K562 (cell line): ENCODE measurements around the gene PREX1. TPM values are rescaled to one million over a fixed set of nuclear protein-coding genes. Genes with fewer than 3 reads are reported as not detected.

Source experiments
- ATAC-seq: fragments of 200-7000 bp; cut with Tn5 transposase; 3 replicates; pipeline ENCODE4 v1.9.1; 2020; ENCODE audit warnings: moderate library complexity
- BruUV-seq: library from RNA; stranded (reverse); fragments of 400-500 nt; replicated peaks from 2 replicates; lab custom pipeline; 2021; lab: Mats Ljungman, UMichigan
- CTCF ChIA-PET: fragments of 300-600 bp; formaldehyde crosslinking; extraction: SDS; loops from one replicate; lab custom pipeline; 2021; ENCODE audit warnings: low intra/inter-chr PET ratio; lab: Yijun Ruan, JAX
- POLR2A ChIA-PET: fragments of 300-600, 350-650 bp; sonication (Branson Sonifier 250); formaldehyde crosslinking; extraction: SDS; loops from one replicate; lab custom pipeline; 2021; ENCODE audit warnings: antibody characterized with exemption, inconsistent platforms; lab: Yijun Ruan, JAX
- DNase-seq, 4 experiments: peaks; one replicate each; pipeline versions ENCODE4 v3.0.0 to v3.0.0-alpha.2; 2011 to 2018; ENCODE audit warnings: low spot score in 3 of 4, mixed read lengths in 3 of 4; ENCODE audit errors: extremely low read depth in 1 of 4
- FAIRE-seq: peaks from 2 replicates; lab custom pipeline; 2011; peaks lifted over from hg19 to GRCh38; lab: Jason Lieb, UNC
- H2AFZ ChIP-seq: 2 replicates; pipeline ENCODE4 v1.6.0; 2011; ENCODE audit warnings: low read depth, low read length, control low read depth, inconsistent platforms
- H3K27ac ChIP-seq: fragments of 200-600 bp; 3 replicates; pipeline ENCODE4 v1.8.0; 2011; ENCODE audit warnings: low read depth, mild to moderate bottlenecking, control low read depth, inconsistent platforms, low read length, moderate library complexity, mixed read lengths; ENCODE audit errors: extremely low read depth
- H3K27me3 ChIP-seq, 2 experiments: fragments of 300-600 bp in 1 of 2; 2 replicates in 1 of 2; 3 replicates in 1 of 2; pipeline versions ENCODE4 v1.6.0 to v1.8.0; 2011; ENCODE audit warnings: inconsistent platforms in 2 of 2, low read length in 2 of 2, mild to moderate bottlenecking in 1 of 2, mixed read lengths in 1 of 2, moderate library complexity in 1 of 2; ENCODE audit not compliant: control insufficient read depth in 2 of 2, insufficient read depth in 2 of 2
- H3K36me3 ChIP-seq: fragments of 300-600 bp; 3 replicates; pipeline ENCODE4 v1.8.0; 2011; ENCODE audit warnings: mild to moderate bottlenecking, low read length, inconsistent platforms; ENCODE audit not compliant: control insufficient read depth, insufficient read depth
- H3K4me1 ChIP-seq, 2 experiments: fragments of 200-600 bp in 1 of 2; replicated peaks in 1 of 2; 2 replicates in 1 of 2; 3 replicates in 1 of 2; pipeline versions ENCODE4 v1.5.1 to v1.8.0; 2011; ENCODE audit warnings: inconsistent platforms in 2 of 2, low read length in 2 of 2, mild to moderate bottlenecking in 1 of 2, mixed read lengths in 1 of 2, moderate library complexity in 1 of 2; ENCODE audit not compliant: control insufficient read depth in 2 of 2, insufficient read depth in 2 of 2
- H3K4me2 ChIP-seq: 2 replicates; pipeline ENCODE4 v1.6.1; 2011; ENCODE audit warnings: low read length, control low read depth, inconsistent platforms, mixed read lengths; ENCODE audit not compliant: insufficient read depth
- H3K4me3 ChIP-seq: fragments of 200-600 bp; sonication (generic), shearing (Covaris generic); 2 replicates; pipeline ENCODE4 v1.5.1; 2016; ENCODE audit warnings: control low read depth, inconsistent platforms
- H3K79me2 ChIP-seq: fragments of 200-600 bp; 3 replicates; pipeline ENCODE4 v1.8.0; 2011; ENCODE audit warnings: low read length, inconsistent platforms; ENCODE audit not compliant: control insufficient read depth, insufficient read depth
- H3K9ac ChIP-seq, 2 experiments: 2 replicates each; pipeline versions ENCODE4 v1.6.0 to v1.6.1; 2011; ENCODE audit warnings: low read depth in 2 of 2, low read length in 2 of 2, control low read depth in 1 of 2, inconsistent platforms in 1 of 2, mild to moderate bottlenecking in 1 of 2, mixed read lengths in 1 of 2; ENCODE audit not compliant: insufficient read depth in 1 of 2
- H3K9me1 ChIP-seq: one replicate; pipeline ENCODE4 v1.6.0; 2011; ENCODE audit warnings: inconsistent platforms, mild to moderate bottlenecking, low read length, moderate library complexity; ENCODE audit not compliant: control insufficient read depth, insufficient read depth
- H3K9me3 ChIP-seq: replicated peaks from 2 replicates; pipeline ENCODE4 v1.5.1; 2011; ENCODE audit warnings: low read depth, low read length, inconsistent platforms; ENCODE audit not compliant: control insufficient read depth, insufficient read depth
- H4K20me1 ChIP-seq: replicated peaks from 2 replicates; pipeline ENCODE4 v1.6.1; 2011; ENCODE audit warnings: low read length, inconsistent platforms, mixed read lengths; ENCODE audit not compliant: control insufficient read depth, insufficient read depth
- ATF7 ChIP-seq: fragments of 450-650 bp; IDR thresholded peaks from 2 replicates; pipeline ENCODE4 v1.7.1; 2014; ENCODE audit warnings: mild to moderate bottlenecking, moderate library complexity
- FOXK2 ChIP-seq, 2 experiments: fragments of 450-650 bp; IDR thresholded peaks in 1 of 2; conservative IDR thresholded peaks in 1 of 2; 2 replicates each; pipeline ENCODE4 v1.6.1; 2016; ENCODE audit warnings: low read depth in 2 of 2, mild to moderate bottlenecking in 1 of 2
- HDAC3 ChIP-seq: fragments of 450-650 bp; IDR thresholded peaks from 2 replicates; pipeline ENCODE4 v1.6.1; 2018; ENCODE audit warnings: borderline replicate concordance, mild to moderate bottlenecking, moderate library complexity; ENCODE audit not compliant: partially characterized antibody
- ILF3 ChIP-seq: fragments of 450-650 bp; IDR thresholded peaks from 2 replicates; pipeline ENCODE4 v1.6.1; 2018; ENCODE audit warnings: antibody characterized with exemption, mild to moderate bottlenecking, moderate library complexity, borderline replicate concordance
- MEF2A ChIP-seq: IDR thresholded peaks from 2 replicates; pipeline ENCODE4 v1.6.1; 2011; ENCODE audit warnings: low read depth, mild to moderate bottlenecking, low read length, moderate library complexity; ENCODE audit not compliant: control insufficient read depth
- SAFB ChIP-seq: fragments of 200-400 bp; formaldehyde crosslinking; IDR thresholded peaks from 2 replicates; pipeline ENCODE4 v1.6.1; 2017; ENCODE audit warnings: low read depth, low read length, borderline replicate concordance
- ZKSCAN8 ChIP-seq: fragments of 200-800 bp; sonication (Bioruptor generic); IDR thresholded peaks from 2 replicates; pipeline ENCODE4 v1.6.1; 2016; ENCODE audit warnings: missing genetic modification characterization, missing compliant biosample characterization
- ZNF324 ChIP-seq: fragments of 250-450 bp; sonication (Bioruptor Pico); IDR thresholded peaks from 2 replicates; pipeline ENCODE4 v1.4.0; 2020; ENCODE audit warnings: mild to moderate bottlenecking
- ZNF589 ChIP-seq: fragments of 200-800 bp; sonication (Bioruptor generic); IDR thresholded peaks from 2 replicates; pipeline ENCODE4 v1.6.1; 2016; ENCODE audit warnings: low read depth, missing genetic modification characterization, missing compliant biosample characterization
- WGBS: fragments of 100-300 bp; shearing (Covaris generic); methylation state at CpG from one replicate; pipeline ENCODE4 v1.1.6; 2016; ENCODE audit warnings: low coverage, mixed read lengths; ENCODE audit not compliant: insufficient coverage; ENCODE audit errors: missing lambda C conversion rate; 5-methylcytosine and 5-hydroxymethylcytosine counted together
- in situ Hi-C: fragments of 300-500 bp; cut with MboI; formaldehyde crosslinking; loops from 4 replicates; pipeline ENCODE4 v1.15.0; 2018; ENCODE audit warnings: inconsistent platforms, mixed read lengths
- intact Hi-C: fragments of 100-400 bp; cut with micrococcal nuclease; formaldehyde crosslinking; loops from 2 replicates; pipeline ENCODE4 v1.14.2; 2022
- polyA plus RNA-seq, 8 experiments: library from polyadenylated mRNA; depleted of rRNA in 4 of 8; stranded (reverse) in 5 of 8; unstranded in 3 of 8; fragments of >200 nt; fragmentation: Nextera tagmentation in 2 of 8; fragmentation: Illumina TruSeq in 1 of 8; extraction: Ambion mirVana in 2 of 8; extraction: Trizol in 1 of 8; gene quantifications; 2 replicates each; pipeline versions ENCODE4 v1.2.1 to v1.2.3, GENCODE V29; 2011 to 2014; ENCODE audit warnings: inconsistent platforms in 1 of 8, missing spikeins in 1 of 8
- total RNA-seq, 7 experiments: library from RNA; depleted of rRNA in 6 of 7; stranded (reverse); fragments of >200 nt in 6 of 7; fragmentation: Illumina TruSeq in 2 of 7; extraction: Trizol in 2 of 7; gene quantifications; 2 replicates each; pipeline versions ENCODE4 v1.2.1 to v1.2.3, GENCODE V29; 2011 to 2021; ENCODE audit warnings: low replicate concordance in 1 of 7
- TF ChIP-seq, protein P1 (sequence below), 2 experiments: IDR thresholded peaks; 2 replicates each; pipeline ENCODE4 v1.6.1; 2012; ENCODE audit warnings: improper control_type of control experiment in 2 of 2, low read depth in 2 of 2, low read length in 2 of 2, borderline replicate concordance in 1 of 2

PREX1 gene
- total and polyA plus RNA-seq, 9 of the 15 experiments (the other 6 are each of a cell fraction or from before 2014, with no cell fraction given), result 0.37 to 10.4 (median 4.8) TPM

DNA sequence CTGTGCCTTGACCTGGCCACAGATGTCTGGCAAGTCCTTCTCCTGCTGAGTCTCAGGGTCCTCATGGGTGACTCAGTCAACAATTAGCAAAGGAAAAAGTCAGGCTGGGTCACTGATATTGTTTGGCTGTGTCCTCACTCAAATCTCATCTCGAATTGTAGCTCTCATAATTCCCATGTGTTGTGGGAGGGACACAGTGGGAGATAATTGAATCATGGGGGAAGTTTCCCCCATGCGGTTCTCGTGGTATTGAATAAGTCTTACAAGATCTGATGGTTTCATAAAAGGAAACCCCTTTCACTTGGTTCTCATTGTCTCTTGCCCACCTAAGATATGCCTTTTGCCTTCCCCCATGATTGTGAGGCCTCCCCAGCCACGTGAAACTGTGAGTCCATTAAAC is 45.7 kb downstream of the PREX1 start:
- peaks cover 0 to 7% of the 10 kb centered on the region in 2 experiments; a peak in 1 of 5 replicates for H3K27me3 ChIP-seq
- no peaks in the 10 kb centered on the region for H3K36me3 ChIP-seq
- no peaks in the 10 kb centered on the region; the same call in 1 of the 2 replicates for H4K20me1 ChIP-seq
- no peak overlapping the region for H3K9ac ChIP-seq
- 17% methylated on average over 4 of the region's 4 CpGs for WGBS
- no peak for TF ChIP-seq SAFB
- no peak for TF ChIP-seq ZNF324 (CRISPR knock-in tag)
- TF ChIP-seq ZKSCAN8 (CRISPR knock-in tag), result no peak
- TF ChIP-seq ZNF589 (CRISPR knock-in tag), result no peak
- no peak for TF ChIP-seq HDAC3
- no peak for TF ChIP-seq ATF7
- TF ChIP-seq, protein P1, sequence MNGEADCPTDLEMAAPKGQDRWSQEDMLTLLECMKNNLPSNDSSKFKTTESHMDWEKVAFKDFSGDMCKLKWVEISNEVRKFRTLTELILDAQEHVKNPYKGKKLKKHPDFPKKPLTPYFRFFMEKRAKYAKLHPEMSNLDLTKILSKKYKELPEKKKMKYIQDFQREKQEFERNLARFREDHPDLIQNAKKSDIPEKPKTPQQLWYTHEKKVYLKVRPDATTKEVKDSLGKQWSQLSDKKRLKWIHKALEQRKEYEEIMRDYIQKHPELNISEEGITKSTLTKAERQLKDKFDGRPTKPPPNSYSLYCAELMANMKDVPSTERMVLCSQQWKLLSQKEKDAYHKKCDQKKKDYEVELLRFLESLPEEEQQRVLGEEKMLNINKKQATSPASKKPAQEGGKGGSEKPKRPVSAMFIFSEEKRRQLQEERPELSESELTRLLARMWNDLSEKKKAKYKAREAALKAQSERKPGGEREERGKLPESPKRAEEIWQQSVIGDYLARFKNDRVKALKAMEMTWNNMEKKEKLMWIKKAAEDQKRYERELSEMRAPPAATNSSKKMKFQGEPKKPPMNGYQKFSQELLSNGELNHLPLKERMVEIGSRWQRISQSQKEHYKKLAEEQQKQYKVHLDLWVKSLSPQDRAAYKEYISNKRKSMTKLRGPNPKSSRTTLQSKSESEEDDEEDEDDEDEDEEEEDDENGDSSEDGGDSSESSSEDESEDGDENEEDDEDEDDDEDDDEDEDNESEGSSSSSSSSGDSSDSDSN (IDR thresholded peaks at IDR 0.05; ENCODE audit: borderline replicate concordance in 1 of 2, low read depth in 2 of 2, low read length in 2 of 2), result no peak
- no peak for TF ChIP-seq MEF2A
- no peak for TF ChIP-seq ILF3
- TF ChIP-seq FOXK2 (conservative IDR thresholded peaks at IDR 0.05 in 1 of 2, IDR thresholded peaks at IDR 0.05 in 1 of 2; ENCODE audit: low read depth in 2 of 2), result no peak
- FAIRE-seq, result no peak
- no peaks in the 10 kb centered on the region for H3K9me3 ChIP-seq
- in situ Hi-C loops, result no loop called here
- peaks cover 0 to 3% of the 10 kb centered on the region in 2 experiments; a peak in 2 of 5 replicates for H3K4me1 ChIP-seq
- H3K27ac ChIP-seq, result no peak overlapping the region
- intact Hi-C loops, result no loop called here
- no peaks in the 10 kb centered on the region for H3K79me2 ChIP-seq
- CTCF ChIA-PET, result no interaction called here
- H3K9me1 ChIP-seq, result no peaks in the 10 kb centered on the region
- no peak overlapping the region for H3K4me2 ChIP-seq
- no peak for ATAC-seq
- H2AFZ ChIP-seq, result no peak overlapping the region
- DNase-seq, result no peak
- POLR2A ChIA-PET, result interaction anchor here (0.8 kb wide), 1 partner anchor 20 kb away, joined by 5 read pairs; no protein-coding TSS in a partner anchor
- BruUV-seq, result no TSS peak
- H3K4me3 ChIP-seq, result no peak overlapping the region
